Temporal lobe (tissue), 1 donor: ENCODE data around the gene GRAMD2A. TPM values are rescaled to one million over a fixed set of nuclear protein-coding genes. Genes with fewer than 3 reads are reported as not detected.

ENCODE experiments used
- total RNA-seq: library from RNA; depleted of rRNA; stranded (reverse); fragments of >200 nt; gene quantifications from one replicate; pipeline ENCODE4 v1.2.3, GENCODE V29; 2014

The GRAMD2A gene
- total RNA-seq, 1 donor from 2014 or later: 0.49 TPM

Other genes with a start within 250 kb of the GRAMD2A start
- gene MYO9A, start 79.6 kb downstream of the GRAMD2A start, total RNA-seq: 103 TPM
- gene SENP8, start 79.4 kb downstream of the GRAMD2A start, total RNA-seq: 3.4 TPM
- gene PKM, start 33.4 kb upstream of the GRAMD2A start, total RNA-seq: 253 TPM
- gene PARP6, start 74.8 kb upstream of the GRAMD2A start, total RNA-seq: 60.2 TPM
- gene CELF6, start 122.4 kb upstream of the GRAMD2A start, total RNA-seq: 10.3 TPM
- 23.8 TPM for gene HEXA, start 178.2 kb upstream of the GRAMD2A start, total RNA-seq
- not detected for gene TMEM202, start 200.5 kb upstream of the GRAMD2A start, total RNA-seq